ENCODE data around the gene SHE. TPM values are rescaled to one million over a fixed set of nuclear protein-coding genes. Genes with fewer than 3 reads are reported as not detected.

Gene SHE
- total RNA-seq, 3 donors from 2014 or later (not counting 1 experiment from before 2014, with no cell fraction given) = 0.10 to 0.14 TPM; not detected in 1

GRCh38 chr1:154454386-154455120, 47.7 kb downstream of the SHE start:
- ATAC-seq = no peak
- TF ChIP-seq, protein P1, sequence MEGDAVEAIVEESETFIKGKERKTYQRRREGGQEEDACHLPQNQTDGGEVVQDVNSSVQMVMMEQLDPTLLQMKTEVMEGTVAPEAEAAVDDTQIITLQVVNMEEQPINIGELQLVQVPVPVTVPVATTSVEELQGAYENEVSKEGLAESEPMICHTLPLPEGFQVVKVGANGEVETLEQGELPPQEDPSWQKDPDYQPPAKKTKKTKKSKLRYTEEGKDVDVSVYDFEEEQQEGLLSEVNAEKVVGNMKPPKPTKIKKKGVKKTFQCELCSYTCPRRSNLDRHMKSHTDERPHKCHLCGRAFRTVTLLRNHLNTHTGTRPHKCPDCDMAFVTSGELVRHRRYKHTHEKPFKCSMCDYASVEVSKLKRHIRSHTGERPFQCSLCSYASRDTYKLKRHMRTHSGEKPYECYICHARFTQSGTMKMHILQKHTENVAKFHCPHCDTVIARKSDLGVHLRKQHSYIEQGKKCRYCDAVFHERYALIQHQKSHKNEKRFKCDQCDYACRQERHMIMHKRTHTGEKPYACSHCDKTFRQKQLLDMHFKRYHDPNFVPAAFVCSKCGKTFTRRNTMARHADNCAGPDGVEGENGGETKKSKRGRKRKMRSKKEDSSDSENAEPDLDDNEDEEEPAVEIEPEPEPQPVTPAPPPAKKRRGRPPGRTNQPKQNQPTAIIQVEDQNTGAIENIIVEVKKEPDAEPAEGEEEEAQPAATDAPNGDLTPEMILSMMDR (IDR thresholded peaks at IDR 0.05) = no peak
- H3K27ac ChIP-seq (ENCODE audit: low read length) = no peak overlapping the region

GRCh38 chr1:154453574-154454352, 48.4 kb downstream of the SHE start:
- H3K4me3 Mint-ChIP-seq = no peak overlapping the region
- H3K27ac Mint-ChIP-seq = no peak overlapping the region
- Histone ChIP-seq H3K4me3 (ENCODE audit: low read length) (no peak overlapping the region), H3K27me3 (ENCODE audit: control insufficient read depth, insufficient read depth, low read length) (no peaks in the 10 kb centered on the region), H3K36me3 (ENCODE audit: control insufficient read depth, insufficient read depth, low read length) (no peaks in the 10 kb centered on the region), H3K9me3 (ENCODE audit: control insufficient read depth, insufficient read depth, low read length) (no peaks in the 10 kb centered on the region), H3K4me1 (ENCODE audit: control insufficient read depth, insufficient read depth, low read length) (peaks cover 8% of the 10 kb centered on the region), H3K27ac (ENCODE audit: low read length) (no peak overlapping the region)
- WGBS (ENCODE audit: insufficient coverage) = 67% methylated on average over 5 of the region's 5 CpGs
- TF ChIP-seq, protein P1 (IDR thresholded peaks at IDR 0.05) = no peak
- H3K27me3 Mint-ChIP-seq (ENCODE audit: low read depth in 2 of 2) = peaks cover 20 to 30% of the 10 kb centered on the region in 2 donors
- intact Hi-C loops (cut with micrococcal nuclease) = no loop called here
- DNase-seq (no peak), ATAC-seq (no peak)
- peaks cover 0 to 10% of the 10 kb centered on the region in 2 donors for H3K4me1 Mint-ChIP-seq
- H3K36me3 Mint-ChIP-seq = no peaks in the 10 kb centered on the region
- no peaks in the 10 kb centered on the region for H3K9me3 Mint-ChIP-seq

More at GRCh38 chr1:154454386-154455120, 47.7 kb downstream of the SHE start:
- WGBS (ENCODE audit: insufficient coverage) = 90% methylated on average over 5 of the region's 5 CpGs
- H3K27me3 Mint-ChIP-seq (ENCODE audit: low read depth in 2 of 2) = peaks cover 20 to 29% of the 10 kb centered on the region in 2 donors
- no peak overlapping the region for H3K4me3 Mint-ChIP-seq
- no peak overlapping the region for H3K4me3 ChIP-seq (ENCODE audit: low read length)
- no peaks in the 10 kb centered on the region for H3K9me3 ChIP-seq (ENCODE audit: control insufficient read depth, insufficient read depth, low read length)
- H3K36me3 Mint-ChIP-seq = no peaks in the 10 kb centered on the region
- DNase-seq = no peak
- H3K4me1 ChIP-seq (ENCODE audit: control insufficient read depth, insufficient read depth, low read length) = peaks cover 8% of the 10 kb centered on the region
- H3K27ac Mint-ChIP-seq = no peak overlapping the region
- H3K4me1 Mint-ChIP-seq = peaks cover 0 to 10% of the 10 kb centered on the region in 2 donors
- H3K9me3 Mint-ChIP-seq = no peaks in the 10 kb centered on the region
- intact Hi-C loops (cut with micrococcal nuclease) = no loop called here
- no peaks in the 10 kb centered on the region for H3K27me3 ChIP-seq (ENCODE audit: control insufficient read depth, insufficient read depth, low read length)
- H3K36me3 ChIP-seq (ENCODE audit: control insufficient read depth, insufficient read depth, low read length) = no peaks in the 10 kb centered on the region

GRCh38 chr1:154453161-154453560, 49.1 kb downstream of the SHE start:
- Mint-ChIP-seq H3K27ac (no peak overlapping the region), H3K4me3 (no peak overlapping the region), H3K36me3 (no peaks in the 10 kb centered on the region), H3K27me3 (ENCODE audit: low read depth in 2 of 2) (peaks cover 20 to 30% of the 10 kb centered on the region in 2 donors), H3K4me1 (peaks cover 0 to 10% of the 10 kb centered on the region in 2 donors), H3K9me3 (no peaks in the 10 kb centered on the region)
- intact Hi-C loops (cut with micrococcal nuclease) = no loop called here
- Histone ChIP-seq H3K4me1 (ENCODE audit: control insufficient read depth, insufficient read depth, low read length) (peaks cover 8% of the 10 kb centered on the region), H3K9me3 (ENCODE audit: control insufficient read depth, insufficient read depth, low read length) (no peaks in the 10 kb centered on the region), H3K4me3 (ENCODE audit: low read length) (no peak overlapping the region), H3K36me3 (ENCODE audit: control insufficient read depth, insufficient read depth, low read length) (no peaks in the 10 kb centered on the region), H3K27ac (ENCODE audit: low read length) (no peak overlapping the region), H3K27me3 (ENCODE audit: control insufficient read depth, insufficient read depth, low read length) (no peaks in the 10 kb centered on the region)
- no peak for DNase-seq
- WGBS (ENCODE audit: insufficient coverage) = 96% methylated on average over 5 of the region's 5 CpGs
- no peak for ATAC-seq
- TF ChIP-seq, protein P1 (IDR thresholded peaks at IDR 0.05) = no peak

Data from natural killer cell (primary cell).